Mesenchymal stem cell (in vitro differentiated cells and primary cell): ENCODE data around the gene S1PR4.
A peak's percentile ranks its signal among the peaks of the same experiment; 100 is the strongest.

Source experiments
- DNase-seq: peaks from one replicate; pipeline ENCODE4 v3.0.0-alpha.2; 2013
- H2AFZ ChIP-seq: one replicate; pipeline ENCODE4 v1.6.1; 2013; ENCODE audit warnings: low read depth, mild to moderate bottlenecking, control low read depth, inconsistent platforms, low read length, moderate library complexity
- H2AK5ac ChIP-seq: 2 replicates; pipeline ENCODE4 v1.6.1; 2013; ENCODE audit warnings: low read length, moderate library complexity, mild to moderate bottlenecking, inconsistent platforms; ENCODE audit not compliant: severe bottlenecking
- H2BK120ac ChIP-seq: one replicate; pipeline ENCODE4 v1.6.1; 2013; ENCODE audit warnings: low read depth, mild to moderate bottlenecking, inconsistent platforms, low read length, moderate library complexity
- H2BK12ac ChIP-seq, 2 experiments: one replicate each; pipeline ENCODE4 v1.6.1; 2013; ENCODE audit warnings: inconsistent platforms in 2 of 2, low read length in 2 of 2, mild to moderate bottlenecking in 2 of 2, moderate library complexity in 2 of 2, control low read depth in 1 of 2
- H2BK15ac ChIP-seq: one replicate; pipeline ENCODE4 v1.6.1; 2013; ENCODE audit warnings: mild to moderate bottlenecking, low read depth, inconsistent platforms; ENCODE audit not compliant: poor library complexity, severe bottlenecking
- H2BK5ac ChIP-seq: 2 replicates; pipeline ENCODE4 v1.6.1; 2013; ENCODE audit warnings: low read depth, mild to moderate bottlenecking, low read length, control low read depth, inconsistent platforms; ENCODE audit not compliant: poor library complexity, severe bottlenecking
- H3K14ac ChIP-seq, 2 experiments: one replicate each; pipeline ENCODE4 v1.6.1; 2013; ENCODE audit warnings: inconsistent platforms in 2 of 2, low read length in 2 of 2, control low read depth in 1 of 2, mild to moderate bottlenecking in 1 of 2, moderate library complexity in 1 of 2
- H3K18ac ChIP-seq, 2 experiments: one replicate each; pipeline ENCODE4 v1.6.1; 2013; ENCODE audit warnings: inconsistent platforms in 2 of 2, low read length in 2 of 2, control low read depth in 1 of 2, low read depth in 1 of 2, mild to moderate bottlenecking in 1 of 2
- H3K23ac ChIP-seq, 2 experiments: one replicate each; pipeline ENCODE4 v1.6.1; 2013; ENCODE audit warnings: inconsistent platforms in 2 of 2, low read length in 2 of 2, mild to moderate bottlenecking in 2 of 2, moderate library complexity in 2 of 2, control low read depth in 1 of 2
- H3K27ac ChIP-seq: 2 replicates; pipeline ENCODE4 v1.5.1; 2013; ENCODE audit warnings: mild to moderate bottlenecking, moderate library complexity, low read length, control low read depth, inconsistent platforms; ENCODE audit not compliant: poor library complexity, severe bottlenecking
- H3K27me3 ChIP-seq, 2 experiments: 2 replicates each; pipeline versions ENCODE4 v1.6.1 to v1.7.0; 2013; ENCODE audit warnings: low read length in 2 of 2, mild to moderate bottlenecking in 2 of 2, moderate library complexity in 2 of 2, control low read depth in 1 of 2, inconsistent platforms in 1 of 2; ENCODE audit not compliant: control insufficient read depth in 1 of 2, insufficient read depth in 1 of 2
- H3K36me3 ChIP-seq, 2 experiments: 2 replicates each; pipeline versions ENCODE4 v1.6.1 to v1.7.0; 2013; ENCODE audit warnings: low read length in 2 of 2, control low read depth in 1 of 2, inconsistent platforms in 1 of 2, low read depth in 1 of 2, mild to moderate bottlenecking in 1 of 2; ENCODE audit not compliant: insufficient read depth in 2 of 2, control insufficient read depth in 1 of 2
- H3K4ac ChIP-seq, 2 experiments: one replicate each; pipeline ENCODE4 v1.6.1; 2013; ENCODE audit warnings: inconsistent platforms in 2 of 2, low read length in 2 of 2, mild to moderate bottlenecking in 2 of 2, moderate library complexity in 2 of 2, control low read depth in 1 of 2, low read depth in 1 of 2
- H3K4me1 ChIP-seq: 2 replicates; pipeline ENCODE4 v1.6.1; 2013; ENCODE audit warnings: low read depth, low read length, control low read depth; ENCODE audit not compliant: control insufficient read depth, insufficient read depth
- H3K4me2 ChIP-seq: 2 replicates; pipeline ENCODE4 v1.6.1; 2013; ENCODE audit warnings: low read length, mild to moderate bottlenecking, inconsistent platforms; ENCODE audit not compliant: poor library complexity, severe bottlenecking
- H3K4me3 ChIP-seq, 2 experiments: 2 replicates each; pipeline versions ENCODE4 v1.5.1 to v1.7.0; 2013; ENCODE audit warnings: low read length in 2 of 2, mild to moderate bottlenecking in 2 of 2, control low read depth in 1 of 2, low read depth in 1 of 2; ENCODE audit not compliant: insufficient read depth in 1 of 2
- H3K79me1 ChIP-seq: replicated peaks from 2 replicates; pipeline ENCODE4 v1.6.1; 2013; ENCODE audit warnings: mild to moderate bottlenecking, control low read depth, low read length, inconsistent platforms; ENCODE audit not compliant: poor library complexity, severe bottlenecking
- H3K9ac ChIP-seq: 2 replicates; pipeline ENCODE4 v1.7.0; 2013; ENCODE audit warnings: mild to moderate bottlenecking, low read length, moderate library complexity
- H3K9me3 ChIP-seq: 2 replicates; pipeline ENCODE4 v1.7.0; 2013; ENCODE audit warnings: mild to moderate bottlenecking, low read length; ENCODE audit not compliant: control insufficient read depth
- H4K8ac ChIP-seq: one replicate; pipeline ENCODE4 v1.6.1; 2013; ENCODE audit warnings: inconsistent platforms, mild to moderate bottlenecking, low read length, moderate library complexity
- H4K91ac ChIP-seq: one replicate; pipeline ENCODE4 v1.6.1; 2013; ENCODE audit warnings: mild to moderate bottlenecking, low read length, inconsistent platforms
- WGBS: methylation state at CpG from one replicate; pipeline ENCODE4 v1.1.7; 2013; ENCODE audit warnings: mixed read lengths; 5-methylcytosine and 5-hydroxymethylcytosine counted together

Gene S1PR4

GRCh38 chr19:3176715-3177501, 1.7 kb upstream of the S1PR4 start:
- peaks cover 9% of the 10 kb centered on the region for H3K4me1 ChIP-seq
- no peaks in the 10 kb centered on the region for H3K36me3 ChIP-seq
- peak overlapping the region in 1 of 2 experiments; percentile 73 for H3K14ac ChIP-seq
- no peaks in the 10 kb centered on the region for H3K79me1 ChIP-seq
- H4K8ac ChIP-seq = no peak overlapping the region
- H2BK5ac ChIP-seq = no peak overlapping the region
- peaks cover under 1 to 4% of the 10 kb centered on the region in 2 experiments for H3K27me3 ChIP-seq
- DNase-seq = peak; percentile 34
- H2AK5ac ChIP-seq = no peak overlapping the region
- no peak overlapping the region for H3K4ac ChIP-seq
- H3K23ac ChIP-seq = peak overlapping the region in 1 of 2 experiments; percentile 47
- H2BK120ac ChIP-seq = no peak overlapping the region
- no peak overlapping the region for H3K18ac ChIP-seq
- WGBS = 67% methylated on average over 11 of the region's 11 CpGs
- peak overlapping the region; percentile 38 for H3K9ac ChIP-seq
- H4K91ac ChIP-seq = no peak overlapping the region
- H2BK15ac ChIP-seq = no peak overlapping the region
- H3K9me3 ChIP-seq = no peaks in the 10 kb centered on the region
- H2BK12ac ChIP-seq = peak overlapping the region in 1 of 2 experiments; percentile 4
- H2AFZ ChIP-seq = no peak overlapping the region
- H3K4me3 ChIP-seq = no peak overlapping the region
- no peak overlapping the region for H3K4me2 ChIP-seq
- no peak overlapping the region for H3K27ac ChIP-seq

GRCh38 chr19:3178973-3179738, 587 bp downstream of the S1PR4 start:
- Histone ChIP-seq H3K27me3 (no peaks in the 10 kb centered on the region), H2BK120ac (no peak overlapping the region), H2AFZ (no peak overlapping the region), H3K9ac (no peak overlapping the region), H3K18ac (no peak overlapping the region), H2AK5ac (no peak overlapping the region), H3K4me1 (peaks cover 9% of the 10 kb centered on the region), H3K36me3 (no peaks in the 10 kb centered on the region), H4K8ac (no peak overlapping the region), H3K14ac (no peak overlapping the region), H2BK12ac (no peak overlapping the region), H3K9me3 (no peaks in the 10 kb centered on the region), H3K79me1 (no peaks in the 10 kb centered on the region), H2BK5ac (no peak overlapping the region), H3K4ac (no peak overlapping the region), H4K91ac (no peak overlapping the region), H3K4me2 (no peak overlapping the region), H3K27ac (no peak overlapping the region), H3K4me3 (no peak overlapping the region), H2BK15ac (no peak overlapping the region), H3K23ac (no peak overlapping the region)
- WGBS = 93% methylated on average over 52 of the region's 52 CpGs
- no peak for DNase-seq

GRCh38 chr19:3179739-3180293, 1.2 kb downstream of the S1PR4 start:
- no peak overlapping the region for H2BK15ac ChIP-seq
- no peak overlapping the region for H4K91ac ChIP-seq
- no peaks in the 10 kb centered on the region for H3K27me3 ChIP-seq
- H2AK5ac ChIP-seq = no peak overlapping the region
- no peak overlapping the region for H3K4me3 ChIP-seq
- no peak overlapping the region for H3K18ac ChIP-seq
- no peak overlapping the region for H3K14ac ChIP-seq
- no peak overlapping the region for H2BK120ac ChIP-seq
- DNase-seq = no peak
- no peaks in the 10 kb centered on the region for H3K36me3 ChIP-seq
- H3K23ac ChIP-seq = no peak overlapping the region
- H3K9me3 ChIP-seq = no peaks in the 10 kb centered on the region
- WGBS = 96% methylated on average over 31 of the region's 31 CpGs
- no peak overlapping the region for H2BK12ac ChIP-seq
- H3K27ac ChIP-seq = no peak overlapping the region
- no peak overlapping the region for H4K8ac ChIP-seq
- H3K4me1 ChIP-seq = peaks cover 10% of the 10 kb centered on the region
- no peak overlapping the region for H2BK5ac ChIP-seq
- H3K4ac ChIP-seq = no peak overlapping the region
- no peaks in the 10 kb centered on the region for H3K79me1 ChIP-seq
- H3K9ac ChIP-seq = no peak overlapping the region
- H2AFZ ChIP-seq = no peak overlapping the region
- H3K4me2 ChIP-seq = no peak overlapping the region
